ENCODE results near the gene ARHGAP26.

Gene ARHGAP26

GRCh38 chr5:143055596-143056338, 285.6 kb downstream of the ARHGAP26 start:
- DNase-seq, result no peak

- DNase-seq, result no peak
Observed at GRCh38 chr5:143056339-143056704, 286.1 kb downstream of the ARHGAP26 start.

GRCh38 chr5:143056792-143057579, 286.8 kb downstream of the ARHGAP26 start:
- DNase-seq, result no peak

- no peak for DNase-seq
Observed at GRCh38 chr5:143057580-143057999, 287.4 kb downstream of the ARHGAP26 start.

- DNase-seq, result no peak
Observed at GRCh38 chr5:143059355-143059754, 289.2 kb downstream of the ARHGAP26 start.

- DNase-seq, result no peak
Observed at GRCh38 chr5:143059976-143060765, 290.0 kb downstream of the ARHGAP26 start.

- no peak for DNase-seq
Observed at GRCh38 chr5:143061161-143061945, 291.2 kb downstream of the ARHGAP26 start.

GRCh38 chr5:143062379-143062778, 292.2 kb downstream of the ARHGAP26 start:
- DNase-seq, result no peak

GRCh38 chr5:143063175-143063970, 293.2 kb downstream of the ARHGAP26 start:
- DNase-seq, result no peak

- no peak for DNase-seq
Observed at GRCh38 chr5:143064218-143064641, 294.1 kb downstream of the ARHGAP26 start.

GRCh38 chr5:143064676-143065075, 294.5 kb downstream of the ARHGAP26 start:
- DNase-seq, result no peak

GRCh38 chr5:143065185-143065965, 295.2 kb downstream of the ARHGAP26 start:
- DNase-seq, result no peak

GRCh38 chr5:143065996-143066522, 295.9 kb downstream of the ARHGAP26 start:
- no peak for DNase-seq

- DNase-seq, result no peak
Observed at GRCh38 chr5:143066556-143067281, 296.5 kb downstream of the ARHGAP26 start.

GRCh38 chr5:143068712-143069111, 298.5 kb downstream of the ARHGAP26 start:
- no peak for DNase-seq

- DNase-seq, result no peak
Observed at GRCh38 chr5:143071927-143072326, 301.8 kb downstream of the ARHGAP26 start.

GRCh38 chr5:143072734-143073133, 302.6 kb downstream of the ARHGAP26 start:
- no peak for DNase-seq

- no peak for DNase-seq
Observed at GRCh38 chr5:143073766-143074165, 303.6 kb downstream of the ARHGAP26 start.

GRCh38 chr5:143074414-143074996, 304.3 kb downstream of the ARHGAP26 start:
- no peak for DNase-seq
